ENCODE measurements around the gene ZNF444.
"Not testable (repeated sequence)": the region's sequence is repeated elsewhere in the genome, so short reads cannot be mapped to it uniquely, and the experiment has no call there.

Gene ZNF444

GRCh38 chr19:56145698-56146097 lies 4.6 kb downstream of the ZNF444 start:
- no peak for DNase-seq (ENCODE audit: low read depth in 2 of 2)

- no peak for DNase-seq (ENCODE audit: low read depth in 2 of 2)
Measured at GRCh38 chr19:56146904-56147303, 5.8 kb downstream of the ZNF444 start.

GRCh38 chr19:56147307-56147706 lies 6.2 kb downstream of the ZNF444 start:
- no peak for DNase-seq (ENCODE audit: low read depth in 2 of 2)

DNA sequence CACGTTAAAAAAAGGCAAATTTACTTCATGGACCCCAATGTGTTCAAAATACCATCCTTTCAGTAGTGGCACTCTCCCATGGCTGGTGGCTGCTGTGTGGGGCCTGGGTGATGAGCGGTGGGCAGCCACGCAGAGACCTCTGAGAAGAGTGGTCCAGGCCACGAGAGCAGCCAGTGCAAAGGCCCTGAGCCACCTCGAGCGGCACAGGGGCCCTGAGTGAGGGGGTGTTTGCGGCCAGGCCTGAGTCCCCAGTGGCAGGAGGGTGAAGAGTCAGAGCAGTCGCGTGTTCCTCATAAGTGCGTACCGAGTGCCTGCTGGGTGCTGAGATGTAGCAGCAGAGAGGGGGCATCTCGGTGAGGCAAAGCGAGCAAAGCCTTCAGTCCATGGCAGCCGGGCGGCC lies 7.0 kb downstream of the ZNF444 start:
- DNase-seq (ENCODE audit: low read depth in 2 of 2): no peak

- DNase-seq (ENCODE audit: low read depth in 2 of 2): not testable (repeated sequence)
Measured at GRCh38 chr19:56148955-56149655, 8.0 kb downstream of the ZNF444 start.

DNA sequence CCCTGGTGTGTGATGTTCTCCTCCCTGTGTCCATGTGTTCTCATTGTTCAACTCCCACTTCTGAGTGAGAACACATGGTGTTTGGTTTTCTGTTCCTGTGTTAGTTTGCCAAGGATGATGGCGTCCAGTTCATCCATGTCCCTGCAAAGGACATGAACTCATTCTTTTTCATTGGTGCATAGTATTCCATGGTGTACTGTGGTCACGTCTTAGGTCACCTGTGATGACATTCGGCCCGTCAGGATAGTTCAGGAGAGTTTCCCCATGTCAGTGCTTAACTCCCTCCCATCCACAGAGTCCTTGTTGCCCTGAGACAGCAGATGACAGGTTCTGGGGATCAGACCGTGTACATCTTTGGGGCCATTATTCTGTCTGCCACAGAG lies 8.6 kb downstream of the ZNF444 start:
- no peak for DNase-seq (ENCODE audit: low read depth in 2 of 2)

DNA sequence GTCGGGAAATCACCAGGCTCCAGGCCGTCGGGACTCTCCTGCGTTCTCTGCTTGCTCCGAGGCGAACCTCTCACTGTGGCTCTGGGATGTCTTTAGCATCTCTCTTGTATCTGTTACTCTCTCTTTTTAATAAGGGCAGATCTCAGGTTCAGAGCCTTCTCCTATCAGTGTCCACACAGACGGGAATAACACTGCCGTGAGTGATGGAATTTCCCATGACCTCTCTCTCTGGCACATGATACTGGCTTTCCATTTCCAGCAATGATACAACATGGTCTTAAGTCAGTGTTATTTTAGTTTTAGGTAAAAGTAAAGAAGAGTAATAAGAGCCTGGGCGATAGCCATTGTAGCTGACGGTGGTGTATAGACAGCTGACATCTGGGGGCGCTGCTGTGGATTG lies 9.3 kb downstream of the ZNF444 start:
- no peak for DNase-seq (ENCODE audit: low read depth in 2 of 2)

GRCh38 chr19:56152644-56153043 lies 11.6 kb downstream of the ZNF444 start:
- DNase-seq (ENCODE audit: low read depth in 2 of 2): no peak

- no peak for DNase-seq (ENCODE audit: low read depth in 2 of 2)
Measured at GRCh38 chr19:56153507-56153906, 12.4 kb downstream of the ZNF444 start.

GRCh38 chr19:56155124-56155687 lies 14.1 kb downstream of the ZNF444 start:
- no peak for DNase-seq (ENCODE audit: low read depth in 2 of 2)

DNA sequence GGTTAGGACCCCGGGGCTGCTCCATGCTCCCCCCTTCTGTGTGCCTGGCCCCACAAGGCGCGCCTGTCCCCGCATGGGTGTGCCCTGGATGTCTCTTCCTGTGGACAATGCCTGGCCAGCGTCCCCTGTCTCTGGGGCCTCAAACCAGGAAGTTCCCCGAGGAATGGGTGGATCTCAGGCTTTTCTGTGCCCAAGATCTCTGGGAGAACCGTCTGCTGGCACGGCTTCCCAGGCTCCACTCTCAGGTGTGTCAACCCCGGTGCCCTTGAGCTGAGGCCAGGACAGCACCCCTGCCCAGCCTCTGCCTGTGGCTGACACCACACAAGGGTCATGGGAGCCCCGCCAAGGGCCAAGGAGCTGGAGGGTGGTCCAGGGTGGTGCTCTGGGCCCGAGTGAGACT lies 15.7 kb downstream of the ZNF444 start:
- DNase-seq (ENCODE audit: low read depth in 2 of 2): no peak

GRCh38 chr19:56158170-56158757 lies 17.2 kb downstream of the ZNF444 start:
- DNase-seq (ENCODE audit: low read depth in 2 of 2): no peak

DNA sequence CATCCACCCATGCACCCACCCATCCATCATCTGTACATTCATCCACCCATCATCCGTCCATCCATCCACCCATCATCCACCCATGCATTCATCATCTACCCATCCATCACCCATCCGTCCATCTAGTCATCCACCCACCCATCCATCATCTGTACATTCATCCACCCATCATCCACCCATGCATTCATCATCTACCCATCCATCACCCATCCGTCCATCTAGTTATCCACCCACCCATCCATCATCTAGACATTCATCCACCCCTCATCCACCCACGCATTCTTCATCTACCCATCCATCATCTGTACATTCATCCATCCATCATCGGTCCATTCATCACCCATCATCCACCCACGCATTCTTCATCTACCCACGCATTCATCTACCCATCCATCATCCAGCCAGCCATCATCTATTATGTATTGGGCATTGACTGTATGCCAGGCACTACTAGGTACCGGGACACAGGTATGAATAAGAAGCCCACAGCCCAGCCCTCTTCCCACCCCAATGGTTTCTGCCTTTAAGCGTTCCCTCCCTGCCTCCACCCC lies 18.0 kb downstream of the ZNF444 start:
- DNase-seq (ENCODE audit: low read depth in 2 of 2): no peak

- no peak for DNase-seq (ENCODE audit: low read depth in 2 of 2)
Measured at GRCh38 chr19:56159622-56160271, 18.7 kb downstream of the ZNF444 start.

- DNase-seq (ENCODE audit: low read depth in 2 of 2): no peak
Measured at GRCh38 chr19:56161534-56161933, 20.4 kb downstream of the ZNF444 start.

DNA sequence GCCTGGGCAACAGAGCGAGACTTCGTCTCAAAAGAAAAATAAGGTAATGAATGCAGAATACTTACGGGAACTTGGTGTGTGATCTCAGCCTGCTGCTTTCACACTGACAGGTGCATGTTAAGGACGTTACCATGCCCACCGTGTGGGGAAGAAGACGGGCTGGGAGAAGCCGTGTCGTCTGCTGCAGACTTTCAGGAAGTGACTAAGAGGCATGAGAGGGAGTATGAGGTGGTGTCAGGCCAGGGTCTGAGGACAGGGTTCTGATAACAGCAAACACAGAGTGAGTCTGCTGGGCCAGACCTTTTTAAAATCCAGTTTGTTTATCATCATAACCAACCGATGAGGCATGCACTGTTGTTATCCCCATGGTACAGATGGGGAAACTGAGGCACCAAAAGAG lies 21.2 kb downstream of the ZNF444 start:
- DNase-seq (ENCODE audit: low read depth in 2 of 2): no peak

DNA sequence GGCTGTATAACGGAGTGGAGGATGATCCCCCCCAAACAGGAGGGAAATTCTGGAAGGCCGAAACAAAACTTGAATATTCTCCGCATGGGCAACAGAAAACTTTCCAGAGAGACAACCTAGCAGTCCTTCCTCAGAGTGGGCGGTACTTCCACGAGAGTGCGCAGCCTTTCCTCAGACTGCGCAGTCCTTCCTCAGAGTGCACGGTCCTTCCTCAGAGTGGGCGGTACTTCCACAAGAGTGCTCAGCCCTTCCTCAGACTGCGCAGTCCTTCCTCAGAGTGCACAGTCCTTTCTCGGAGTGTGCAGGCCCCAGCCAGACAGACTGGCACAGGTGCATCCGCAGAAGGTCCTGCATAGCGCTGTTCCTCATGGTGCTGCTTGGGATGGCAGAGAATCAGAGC lies 22.0 kb downstream of the ZNF444 start:
- DNase-seq (ENCODE audit: low read depth in 2 of 2): no peak

GRCh38 chr19:56167064-56167578 lies 26.0 kb downstream of the ZNF444 start:
- DNase-seq (ENCODE audit: low read depth in 2 of 2): no peak

GRCh38 chr19:56170261-56170660 lies 29.2 kb downstream of the ZNF444 start:
- no peak for DNase-seq (ENCODE audit: low read depth in 2 of 2)

GRCh38 chr19:56174086-56174485 lies 33.0 kb downstream of the ZNF444 start:
- DNase-seq (ENCODE audit: low read depth in 2 of 2): no peak

DNA sequence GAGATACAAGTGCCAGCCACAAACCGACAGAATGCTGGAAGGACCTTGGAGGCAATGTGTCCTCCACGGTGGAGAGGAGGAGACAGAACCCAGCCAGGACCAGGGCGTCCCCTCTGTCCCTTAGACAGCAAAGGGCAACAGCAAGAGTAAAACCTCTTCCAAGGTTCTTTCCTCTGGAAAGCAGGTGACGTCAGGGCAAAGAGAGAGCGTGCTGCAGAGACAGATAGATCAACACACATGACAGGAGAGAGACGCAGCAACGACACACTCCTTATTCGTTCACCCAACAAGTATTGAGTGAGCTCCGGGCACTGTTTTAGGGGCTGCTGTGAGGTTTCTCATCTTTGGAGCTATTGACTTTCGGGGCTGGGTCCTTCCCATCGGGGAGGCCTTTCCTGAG lies 33.5 kb downstream of the ZNF444 start:
- DNase-seq (ENCODE audit: low read depth in 2 of 2): no peak

GRCh38 chr19:56175861-56176307 lies 34.8 kb downstream of the ZNF444 start, which contains the start of gene GALP:
GALP (plus strand) TSS chr19:56176008; CDS start chr19:56177109, 1,101 bp downstream.
- not testable (repeated sequence) for DNase-seq (ENCODE audit: low read depth in 2 of 2)

Measured in fibroblast of skin of left biceps (primary cell).